ENCODE measurements around the gene WDSUB1.

GRCh38 chr2:159322419-159322818, 35.9 kb upstream of the WDSUB1 start:
- no peak for TF ChIP-seq CTCF (IDR thresholded peaks at IDR 0.05 in 2 of 3, conservative IDR thresholded peaks at IDR 0.05 in 1 of 3; ENCODE audit: insufficient read depth in 2 of 3, low read depth in 1 of 3, low read length in 3 of 3)
- TF ChIP-seq NFIC (IDR thresholded peaks at IDR 0.05): no peak
- TF ChIP-seq CREB1 (IDR thresholded peaks at IDR 0.05): no peak
- no peak for TF ChIP-seq CREB1 (CRISPR knock-in tag; IDR thresholded peaks at IDR 0.05)
- no peak for TF ChIP-seq MTF1 (CRISPR knock-in tag; IDR thresholded peaks at IDR 0.05; ENCODE audit: borderline replicate concordance)
- TF ChIP-seq GTF2F1 (IDR thresholded peaks at IDR 0.05; ENCODE audit: low read depth, low read length): no peak
- TF ChIP-seq SMC3 (conservative IDR thresholded peaks at IDR 0.05; ENCODE audit: insufficient read depth, low read depth, low read length): no peak
- no peak for TF ChIP-seq REST (IDR thresholded peaks at IDR 0.05; ENCODE audit: borderline replicate concordance)
- TF ChIP-seq REST (CRISPR knock-in tag; IDR thresholded peaks at IDR 0.05; ENCODE audit: low read depth): no peak
- TF ChIP-seq AFF4 (CRISPR knock-in tag; IDR thresholded peaks at IDR 0.05): no peak
- no peak for TF ChIP-seq ZBTB43 (CRISPR knock-in tag; IDR thresholded peaks at IDR 0.05)
- TF ChIP-seq E2F4 (CRISPR knock-in tag; IDR thresholded peaks at IDR 0.05; ENCODE audit: low read depth): no peak
- TF ChIP-seq ZEB2 (IDR thresholded peaks at IDR 0.05): no peak

All from K562 (cell line).